Measurements from ENCODE around the gene LEF1.

- TF ChIP-seq CTCF (IDR thresholded peaks at IDR 0.05): no peak
- TF ChIP-seq POLR2AphosphoS5 (IDR thresholded peaks at IDR 0.05): no peak
- TF ChIP-seq POLR2A (IDR thresholded peaks at IDR 0.05): no peak
Observed at GRCh38 chr4:108048997-108049396, 119.7 kb downstream of the LEF1 start.
